ENCODE measurements around the gene STRIP2.
"Not testable (repeated sequence)": the region's sequence is repeated elsewhere in the genome, so short reads cannot be mapped to it uniquely, and the experiment has no call there.

Gene STRIP2

DNA sequence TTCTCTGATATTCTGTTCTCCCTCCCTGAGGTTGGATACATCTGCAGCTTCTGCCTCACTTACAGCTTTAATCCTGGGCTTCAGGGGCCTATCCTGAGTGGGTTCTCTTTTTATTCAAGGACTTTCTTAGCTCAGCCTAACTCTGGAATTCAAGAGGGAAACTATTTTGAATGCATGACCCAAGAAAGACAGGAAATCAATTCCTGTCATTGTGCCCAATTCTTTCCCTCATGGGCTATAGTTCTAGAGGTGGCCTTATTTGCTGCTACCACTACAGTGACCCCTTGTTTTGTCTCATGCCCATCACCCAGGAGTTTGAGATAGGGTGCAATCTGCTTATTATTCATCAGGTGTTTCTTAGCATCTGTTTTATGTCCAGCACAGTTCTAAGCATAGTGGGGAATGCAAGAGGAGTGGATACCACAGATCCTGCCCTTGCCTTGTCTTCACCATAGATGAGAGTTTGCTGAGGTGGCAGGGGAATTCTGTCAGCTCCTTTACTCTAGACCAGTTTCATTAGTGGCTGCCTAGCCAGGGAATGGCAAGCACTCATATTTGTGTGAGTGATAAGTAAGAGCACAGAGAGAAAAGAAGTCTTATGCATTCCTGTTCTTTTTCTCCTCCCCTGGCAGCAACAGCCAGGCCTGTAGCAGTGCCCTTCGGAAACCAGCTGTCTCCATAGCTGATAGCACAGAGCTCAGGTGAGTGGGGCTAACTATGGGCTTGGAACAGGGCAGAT, 19.4 kb downstream of the STRIP2 start:
- no peak for DNase-seq

DNA sequence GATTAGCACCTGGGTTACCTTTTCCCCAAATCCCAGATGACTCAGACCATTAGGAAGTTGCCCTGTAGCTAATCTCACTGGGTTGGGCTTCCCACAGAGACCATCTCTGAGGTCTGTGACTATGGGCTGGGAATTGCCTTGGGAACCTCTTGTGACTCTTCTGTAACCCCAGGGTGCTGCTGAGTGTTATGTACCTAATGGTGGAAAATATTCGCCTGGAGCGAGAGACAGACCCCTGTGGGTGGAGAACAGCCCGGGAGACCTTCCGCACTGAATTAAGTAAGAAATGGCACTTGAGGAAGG, 20.0 kb downstream of the STRIP2 start:
- DNase-seq = no peak

DNA sequence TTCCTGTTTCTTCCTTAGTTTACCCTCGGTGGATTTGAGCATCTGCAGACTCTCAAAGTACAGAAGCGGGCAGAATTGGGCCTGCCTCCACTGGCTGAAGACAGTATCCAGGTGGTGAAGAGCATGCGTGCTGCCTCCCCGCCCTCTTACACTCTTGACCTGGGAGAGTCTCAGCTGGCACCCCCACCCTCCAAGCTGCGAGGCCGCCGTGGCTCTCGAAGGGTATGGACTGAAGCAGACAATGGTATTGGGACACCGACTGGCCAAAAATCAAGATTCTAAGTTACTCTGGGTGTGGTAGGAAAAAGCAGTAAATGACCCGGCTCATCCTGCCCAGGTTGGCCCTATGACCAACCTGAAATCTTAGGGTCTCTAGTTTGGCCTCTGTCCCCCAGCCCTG, 22.2 kb downstream of the STRIP2 start:
- DNase-seq = no peak

DNA sequence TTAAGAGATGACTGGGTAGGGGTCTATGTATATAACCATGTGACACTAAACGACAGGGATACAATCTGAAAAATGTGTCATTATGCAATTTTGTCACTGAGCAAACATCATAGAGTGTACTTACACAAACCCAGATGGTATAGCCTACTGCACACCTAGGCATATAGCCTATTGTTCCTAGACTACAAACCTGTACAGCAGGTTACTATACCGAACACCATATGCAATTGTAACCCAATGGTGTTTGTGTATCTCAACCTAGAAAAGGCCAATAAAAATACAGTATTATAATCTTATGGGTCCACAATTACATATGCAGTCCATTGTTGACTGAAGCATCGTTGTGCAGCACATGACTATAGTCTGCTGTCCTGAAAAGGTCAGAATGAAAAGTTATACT, 22.9 kb downstream of the STRIP2 start:
- DNase-seq = no peak

DNA sequence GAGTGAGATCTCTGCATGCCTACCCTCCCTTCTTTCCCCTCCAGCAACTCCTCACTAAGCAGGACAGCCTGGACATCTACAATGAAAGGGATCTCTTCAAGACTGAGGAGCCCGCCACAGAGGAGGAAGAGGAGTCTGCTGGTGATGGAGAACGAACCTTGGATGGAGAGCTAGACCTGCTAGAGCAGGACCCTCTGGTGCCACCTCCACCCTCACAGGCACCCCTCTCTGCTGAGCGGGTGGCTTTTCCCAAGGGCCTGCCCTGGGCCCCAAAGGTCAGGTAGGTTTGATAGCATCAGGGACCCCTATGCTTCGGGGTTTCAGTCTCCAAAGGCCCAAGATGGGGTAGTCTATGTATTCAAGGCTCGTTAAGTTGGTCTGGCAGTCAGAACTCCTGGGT, 23.9 kb downstream of the STRIP2 start:
- no peak for DNase-seq

DNA sequence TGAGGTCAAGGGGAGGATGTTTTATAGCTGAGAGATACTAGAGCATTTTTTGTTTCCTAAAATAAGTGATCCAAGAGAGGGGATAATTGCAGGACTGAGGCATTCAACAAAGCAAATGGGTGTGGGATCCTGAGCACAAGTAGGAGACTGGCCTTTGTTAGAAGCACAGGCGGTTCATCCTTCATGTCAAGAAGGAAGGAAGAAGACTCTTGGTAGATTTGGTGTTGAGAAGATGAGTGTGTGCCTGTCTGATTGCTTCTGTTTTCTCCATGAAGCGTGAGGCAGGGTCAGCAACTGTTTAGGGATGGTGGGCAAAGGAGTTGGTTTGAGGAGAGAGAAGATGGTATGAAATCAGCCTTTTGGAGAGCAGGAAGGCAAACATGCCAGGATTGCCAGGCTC, 27.6 kb downstream of the STRIP2 start:
- DNase-seq = no peak

DNA sequence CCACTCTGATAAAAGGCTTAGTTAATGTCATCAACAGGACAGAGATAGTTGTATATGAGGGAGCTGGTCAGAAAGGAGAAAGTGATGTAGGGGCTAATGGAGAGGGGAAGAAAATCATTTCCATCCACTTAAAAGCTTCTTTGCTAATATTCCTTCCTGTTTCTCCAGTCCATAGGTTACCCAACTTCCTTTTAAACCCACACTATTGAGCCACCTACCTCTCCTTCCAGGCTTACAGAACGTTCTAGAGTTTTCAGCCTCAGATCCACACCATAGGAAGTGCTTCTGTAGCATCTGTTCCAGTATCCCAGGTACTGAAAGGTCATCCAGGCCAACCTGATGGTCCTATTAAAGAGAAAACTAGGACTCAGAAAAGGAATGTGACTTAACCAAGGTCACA, 28.2 kb downstream of the STRIP2 start:
- no peak for DNase-seq

DNA sequence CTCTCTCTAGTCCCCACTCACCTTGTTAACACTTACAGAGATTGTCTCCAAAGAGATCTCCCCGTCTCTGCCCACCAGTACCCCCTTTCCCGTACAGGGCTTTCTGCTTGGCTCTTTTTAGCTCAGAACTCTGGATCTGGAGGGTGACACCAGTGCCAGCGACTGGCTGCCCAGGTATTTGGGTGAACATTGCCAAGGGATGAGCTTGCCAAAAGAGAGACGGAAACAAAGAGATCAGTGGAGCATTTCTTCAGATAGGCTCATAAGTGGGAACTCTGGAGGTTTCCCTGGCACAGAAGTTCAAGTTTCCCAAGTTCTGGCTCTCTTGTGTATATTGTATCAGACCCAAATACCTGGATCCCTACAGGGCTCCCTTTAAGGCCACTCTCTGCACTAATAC, 30.0 kb downstream of the STRIP2 start:
- DNase-seq = no peak

DNA sequence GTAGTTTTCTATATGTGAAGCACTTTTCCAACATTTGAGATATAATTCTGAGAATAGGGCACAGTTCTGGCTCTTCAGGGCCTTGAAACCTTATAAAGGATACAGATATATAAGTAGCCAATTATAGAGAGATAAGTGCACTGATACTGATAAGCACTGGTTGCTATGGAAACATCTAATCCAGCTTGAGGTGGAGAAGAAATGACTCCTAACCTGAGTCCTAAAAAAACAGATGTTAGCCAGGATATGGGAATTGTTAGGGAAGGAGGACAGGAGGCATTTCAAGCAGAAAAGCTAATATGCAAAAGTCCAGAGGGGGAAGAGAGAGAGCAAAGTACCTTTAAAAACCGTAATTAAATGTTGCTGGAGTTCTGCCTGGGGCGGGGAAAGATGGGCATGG, 30.8 kb downstream of the STRIP2 start:
- DNase-seq = no peak

DNA sequence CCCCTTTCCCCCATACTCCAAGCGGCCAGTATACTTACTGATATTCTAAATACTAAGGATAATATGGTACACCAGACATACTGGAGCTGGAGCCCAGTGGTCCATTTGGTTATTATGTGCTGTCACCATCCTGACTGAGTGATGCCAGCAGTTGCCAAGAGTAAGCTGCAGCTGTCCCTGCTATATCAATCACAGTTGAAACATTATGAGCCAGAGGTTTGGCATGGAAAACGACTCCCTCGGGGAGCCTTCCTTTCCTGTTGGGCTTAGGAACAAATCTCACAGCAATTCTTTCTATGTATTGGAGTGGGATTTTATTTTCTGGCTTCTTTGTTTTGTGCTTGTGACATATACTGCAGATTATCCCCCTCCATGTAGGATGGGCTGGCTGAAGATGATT, 32.6 kb downstream of the STRIP2 start:
- DNase-seq = no peak

DNA sequence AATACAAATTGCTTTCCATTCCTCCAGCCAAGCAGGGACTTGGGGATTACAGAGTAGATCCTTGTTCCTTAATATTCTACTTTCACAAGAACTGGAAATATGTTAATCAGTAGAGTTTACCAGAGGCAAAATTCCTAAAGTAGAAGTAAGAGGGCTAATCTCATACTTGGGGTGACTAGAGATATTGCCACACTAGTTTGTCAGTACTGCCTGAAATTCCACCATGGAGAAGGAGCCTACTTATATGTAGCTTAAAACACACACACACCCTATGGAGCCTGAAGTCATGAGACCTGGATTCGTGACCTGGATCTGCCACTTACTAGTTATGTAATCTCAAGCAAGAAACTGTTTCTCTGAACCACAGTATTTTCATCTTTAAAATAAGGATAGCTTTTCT, 33.9 kb downstream of the STRIP2 start:
- DNase-seq = no peak

DNA sequence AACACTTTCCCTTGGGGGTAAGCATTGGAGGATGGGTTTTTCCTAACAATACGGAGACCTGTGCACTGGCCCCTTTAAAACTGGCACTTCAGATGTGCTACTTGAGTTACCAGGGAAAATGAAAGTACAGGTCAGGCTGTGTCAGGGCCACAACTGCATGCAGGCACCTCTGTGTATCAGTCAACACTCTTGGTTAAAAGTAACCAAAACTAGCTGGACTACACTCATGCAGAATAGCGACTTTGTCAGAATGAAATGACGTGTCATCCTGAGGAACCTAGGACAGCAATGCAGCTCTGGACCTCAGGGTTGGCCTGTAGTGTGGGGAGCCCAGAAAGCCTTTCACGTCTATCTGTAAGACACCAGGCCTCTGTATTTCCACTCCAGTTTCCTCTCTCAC, 34.3 kb downstream of the STRIP2 start:
- no peak for DNase-seq

DNA sequence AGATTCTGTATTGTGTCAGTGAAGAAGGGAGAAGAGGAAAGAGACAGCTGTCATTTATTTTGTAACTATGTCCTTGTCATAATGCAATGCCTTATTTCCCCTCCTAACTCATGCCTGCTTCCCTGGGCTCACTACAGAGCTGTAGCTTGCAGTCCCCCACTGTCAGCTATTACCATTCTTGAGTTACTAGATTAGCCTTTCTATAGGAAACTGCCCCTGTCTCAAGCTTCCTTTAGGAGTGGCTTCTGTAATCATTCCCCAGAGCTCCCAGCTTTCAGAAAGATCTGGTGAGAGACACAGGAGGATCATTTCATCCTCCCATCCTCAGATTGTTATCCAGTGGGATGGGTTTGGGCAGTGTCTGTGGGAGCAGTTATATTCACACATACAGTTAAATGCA, 35.7 kb downstream of the STRIP2 start:
- no peak for DNase-seq

DNA sequence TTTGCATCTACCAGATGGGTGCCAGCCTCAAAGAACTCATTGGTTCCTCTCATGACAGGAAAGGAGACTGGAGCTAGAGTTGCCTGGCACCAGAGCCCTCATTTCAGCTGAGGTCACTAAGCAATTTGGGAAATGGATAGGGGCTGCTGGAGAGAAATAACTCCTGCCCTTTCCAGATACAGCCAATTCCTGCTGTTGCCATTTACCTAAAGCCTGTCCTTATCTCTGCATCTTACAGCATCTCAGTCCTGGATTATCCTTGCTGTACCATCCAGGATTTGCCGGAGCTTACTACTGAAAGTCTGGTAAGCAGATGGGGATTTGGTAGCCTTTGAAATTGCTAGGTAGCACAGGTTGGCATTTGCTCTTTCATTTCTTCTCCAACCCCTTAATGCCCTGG, 36.2 kb downstream of the STRIP2 start:
- DNase-seq = no peak

DNA sequence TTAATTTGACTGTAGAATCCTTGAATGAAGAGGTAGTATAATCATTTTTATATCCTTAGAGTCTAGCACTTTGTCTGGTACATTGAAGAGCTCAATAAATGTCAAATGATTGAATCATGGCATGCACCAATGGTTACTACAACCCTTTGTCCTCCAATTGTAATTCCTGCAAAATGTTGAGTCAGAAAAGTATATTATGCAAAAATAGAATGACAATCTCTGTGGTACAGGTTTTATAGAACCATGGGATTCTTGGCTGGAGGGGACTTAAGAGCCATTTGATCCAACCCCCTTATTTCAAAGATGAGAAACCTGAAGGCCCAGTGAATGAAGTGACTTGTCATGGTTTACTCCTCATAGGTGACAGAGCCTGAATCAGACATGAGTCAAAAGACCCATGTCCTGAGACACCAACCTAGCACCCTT, 37.2 kb downstream of the STRIP2 start:
- DNase-seq = no peak

DNA sequence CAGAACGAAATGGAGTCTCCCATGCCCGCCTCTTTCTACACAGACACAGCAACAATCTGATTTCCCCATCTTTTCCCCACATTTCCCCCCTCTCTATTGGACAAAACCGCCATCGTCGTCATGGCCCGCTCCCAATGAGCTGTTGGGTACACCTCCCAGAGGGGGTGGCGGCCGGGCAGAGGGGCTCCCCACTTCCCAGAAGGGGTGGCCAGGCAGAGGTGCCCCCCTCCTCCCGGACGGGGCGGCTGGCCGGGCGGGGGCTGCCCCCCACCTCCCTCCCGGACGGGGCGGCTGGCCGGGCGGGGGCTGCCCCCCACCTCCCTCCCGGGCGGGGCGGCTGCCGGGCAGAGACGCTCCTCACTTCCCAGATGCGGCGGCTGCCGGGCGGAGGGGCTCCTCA, 41.7 kb downstream of the STRIP2 start:
- not testable (repeated sequence) for DNase-seq

DNA sequence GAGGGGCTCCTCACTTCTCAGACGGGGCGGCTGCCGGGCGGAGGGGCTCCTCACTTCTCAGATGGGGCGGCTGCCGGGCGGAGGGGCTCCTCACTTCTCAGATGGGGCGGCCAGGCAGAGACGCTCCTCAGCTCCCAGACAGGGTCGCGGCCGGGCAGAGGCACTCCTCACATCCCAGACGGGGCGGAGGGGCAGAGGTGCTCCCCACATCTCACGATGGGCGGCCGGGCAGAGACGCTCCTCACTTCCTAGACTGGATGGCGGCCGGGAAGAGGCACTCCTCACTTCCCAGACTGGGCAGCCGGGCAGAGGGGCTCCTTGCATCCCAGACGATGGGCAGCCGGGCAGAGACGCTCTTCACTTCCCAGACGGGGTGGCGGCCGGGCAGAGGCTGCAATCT, 42.2 kb downstream of the STRIP2 start:
- DNase-seq = not testable (repeated sequence)

DNA sequence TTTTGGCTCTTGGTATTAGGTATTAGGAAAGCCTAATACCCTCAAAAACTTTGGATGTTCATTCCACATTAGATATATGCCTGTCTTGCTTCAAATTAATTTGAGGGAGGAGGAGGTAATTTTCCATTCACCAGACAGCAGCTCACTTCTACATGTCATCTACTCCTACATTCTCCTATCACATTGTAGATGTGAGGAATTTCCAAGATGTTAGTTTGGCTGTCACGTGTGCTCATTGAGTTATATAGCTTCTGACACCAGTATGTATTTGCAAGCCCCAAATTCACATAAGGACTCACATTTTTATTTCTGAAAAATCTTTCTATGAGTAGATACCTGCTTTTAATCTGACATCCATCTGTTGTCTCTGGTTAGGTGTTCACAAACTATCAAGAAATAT, 45.6 kb downstream of the STRIP2 start:
- DNase-seq = no peak

DNA sequence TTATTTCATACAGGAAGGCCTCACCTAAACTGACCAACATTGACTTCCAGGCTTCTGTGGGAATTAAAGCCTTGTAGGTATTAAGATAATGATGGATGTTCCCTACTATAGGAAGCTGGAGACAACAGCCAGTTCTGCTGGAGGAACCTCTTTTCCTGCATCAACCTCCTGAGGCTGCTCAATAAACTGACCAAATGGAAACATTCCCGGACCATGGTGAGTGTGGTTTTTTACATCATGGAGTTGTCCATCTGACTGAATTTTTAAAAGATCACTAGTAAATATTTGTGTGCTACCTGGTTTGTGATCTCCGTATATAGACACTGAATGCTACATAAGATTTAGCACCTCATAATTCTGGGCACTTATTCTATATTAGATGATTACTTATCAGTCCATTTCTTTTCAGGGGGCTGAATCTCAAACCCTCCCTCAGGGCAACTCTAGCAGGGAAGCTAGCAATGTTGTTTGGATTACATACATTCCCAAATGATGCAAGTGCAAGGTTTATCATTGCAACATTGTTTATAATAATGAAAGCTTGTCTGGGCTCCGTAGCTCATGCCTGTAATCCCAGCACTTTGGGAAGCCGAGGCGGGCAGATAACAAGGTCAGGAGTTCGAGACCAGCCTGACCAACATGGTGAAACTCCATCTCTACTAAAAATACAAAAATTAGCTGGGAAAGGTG, 46.6 kb downstream of the STRIP2 start:
- no peak for DNase-seq

DNA sequence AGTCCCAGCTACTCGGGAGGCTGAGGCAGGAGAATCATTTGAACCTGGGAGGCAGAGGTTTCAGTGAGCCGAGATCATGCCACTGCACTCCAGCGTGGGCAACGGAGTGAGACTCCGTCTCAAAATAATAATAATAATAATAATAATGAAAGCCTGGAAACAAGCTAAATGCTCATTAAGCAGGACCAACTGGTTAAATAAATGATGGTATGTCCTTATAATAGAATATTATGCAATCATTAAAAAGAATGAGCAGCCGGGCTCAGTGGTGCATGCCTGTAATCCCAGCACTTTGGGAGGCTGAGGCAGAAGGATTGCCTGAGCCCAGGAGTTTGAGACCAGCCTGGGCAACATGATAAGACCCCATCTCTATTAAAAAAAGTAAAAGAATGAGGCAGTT, 47.1 kb downstream of the STRIP2 start:
- not testable (repeated sequence) for DNase-seq

DNA sequence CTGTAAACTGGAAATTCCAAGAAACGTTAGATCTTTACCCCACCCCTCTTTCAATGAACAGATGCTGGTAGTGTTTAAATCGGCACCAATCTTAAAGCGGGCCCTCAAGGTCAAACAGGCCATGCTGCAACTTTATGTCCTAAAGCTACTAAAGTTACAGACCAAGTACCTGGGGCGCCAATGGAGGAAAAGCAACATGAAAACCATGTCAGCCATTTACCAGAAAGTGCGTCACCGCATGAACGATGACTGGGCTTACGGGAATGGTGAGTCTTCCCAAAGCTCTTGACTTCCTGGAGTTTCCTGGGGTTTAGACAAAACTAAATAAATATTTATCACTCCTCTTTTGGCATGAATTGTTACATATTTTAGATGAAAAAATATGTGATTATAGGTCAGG, 48.5 kb downstream of the STRIP2 start:
- DNase-seq = no peak

DNA sequence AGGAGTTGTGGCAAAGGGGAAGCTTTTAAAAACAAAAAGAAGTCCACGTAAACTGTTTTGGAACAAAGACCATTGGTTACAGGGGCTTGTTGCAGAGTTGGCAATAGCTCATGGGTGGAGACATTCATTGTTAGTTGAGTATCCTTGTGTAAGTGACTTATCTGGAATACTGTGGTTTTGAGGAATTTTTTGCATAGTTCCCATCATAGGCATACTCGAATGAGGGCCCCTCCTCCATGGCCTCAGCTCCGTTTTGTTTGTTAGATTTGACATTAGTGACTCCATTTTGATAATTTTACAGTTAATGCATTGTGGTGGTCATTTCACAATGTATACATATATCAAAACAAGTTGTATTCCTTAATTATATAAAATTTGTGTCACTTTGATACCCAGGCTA, 55.3 kb downstream of the STRIP2 start:
- no peak for DNase-seq

DNA sequence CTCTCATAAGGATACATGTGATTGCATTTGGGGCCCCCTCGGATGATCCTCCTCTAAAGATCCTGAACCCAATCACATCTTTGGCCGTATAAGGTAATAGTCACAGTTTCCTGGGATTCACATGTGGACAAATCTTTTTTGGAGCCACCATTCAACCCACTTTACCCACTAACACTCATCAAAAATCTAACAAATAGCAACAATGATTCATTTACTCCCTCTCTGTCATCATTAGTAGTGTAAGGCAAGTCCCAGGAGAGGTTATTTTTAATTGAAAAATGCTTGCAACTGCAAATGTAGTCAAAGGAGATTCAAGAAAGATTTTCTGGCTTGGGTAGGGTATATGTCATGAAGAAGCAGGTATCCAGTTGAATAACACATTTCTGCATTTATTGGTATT, 58.2 kb downstream of the STRIP2 start:
- no peak for DNase-seq

DNA sequence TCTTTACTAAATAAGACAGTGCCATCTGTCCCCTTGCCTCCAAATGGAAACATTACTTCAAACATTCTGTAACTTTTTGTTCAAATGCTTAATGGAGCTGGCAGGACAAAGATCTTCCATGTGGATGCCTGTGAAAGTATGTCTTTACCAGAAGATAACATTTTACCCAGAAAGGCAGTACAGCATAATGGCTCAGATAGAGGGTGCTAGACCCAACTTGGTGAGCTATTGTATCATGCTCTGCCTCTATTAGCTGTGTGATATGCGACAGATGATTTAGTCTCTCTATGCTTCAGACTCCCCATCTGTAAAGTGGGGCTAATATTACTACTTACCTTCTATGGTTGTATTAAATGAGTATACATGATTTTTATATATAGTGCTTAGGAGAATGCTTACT, 59.3 kb downstream of the STRIP2 start:
- DNase-seq = no peak

DNA sequence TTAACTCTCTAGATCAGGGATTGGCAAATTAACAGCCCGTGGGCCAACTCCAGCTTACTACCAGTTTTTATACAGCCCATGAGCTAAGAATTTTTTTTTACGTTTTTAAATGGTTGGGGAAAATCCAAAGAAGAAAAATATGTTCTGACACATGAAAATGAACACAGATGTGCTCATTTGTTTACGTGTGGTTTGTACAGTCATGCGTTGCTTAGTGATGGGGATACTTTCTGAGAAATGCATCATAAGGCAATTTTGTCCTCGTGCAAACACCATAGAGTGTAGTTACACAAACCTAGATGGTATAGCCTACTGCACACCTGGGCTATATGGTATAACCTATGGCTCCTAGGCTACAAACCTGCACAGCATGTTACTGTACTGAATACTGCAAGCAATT, 59.8 kb downstream of the STRIP2 start:
- no peak for DNase-seq
